Dermis microvascular lymphatic vessel endothelial cell (primary cell): Measurements from ENCODE around the gene OST4. TPM values are rescaled to one million over a fixed set of nuclear protein-coding genes. Genes with fewer than 3 reads are reported as not detected.

Experiments used
- DNase-seq, 2 donors: peaks; one replicate each; pipeline versions ENCODE4 v3.0.0 to v3.0.0-alpha.2; 2010; ENCODE audit warnings: low read depth in 2 of 2
- total RNA-seq: library from RNA; depleted of rRNA; stranded (reverse); fragments of >200 nt; gene quantifications from 2 replicates; pipeline ENCODE4 v1.2.1, GENCODE V29; 2014

The OST4 gene
- total RNA-seq, 1 donor from 2014 or later, result 418 TPM

- no peak for DNase-seq
Observed at GRCh38 chr2:27054721-27055120, 16.7 kb downstream of the OST4 start.

GRCh38 chr2:27053776-27054175, 17.7 kb downstream of the OST4 start:
- no peak for DNase-seq

GRCh38 chr2:27053321-27053720, 18.1 kb downstream of the OST4 start:
- no peak for DNase-seq

DNA sequence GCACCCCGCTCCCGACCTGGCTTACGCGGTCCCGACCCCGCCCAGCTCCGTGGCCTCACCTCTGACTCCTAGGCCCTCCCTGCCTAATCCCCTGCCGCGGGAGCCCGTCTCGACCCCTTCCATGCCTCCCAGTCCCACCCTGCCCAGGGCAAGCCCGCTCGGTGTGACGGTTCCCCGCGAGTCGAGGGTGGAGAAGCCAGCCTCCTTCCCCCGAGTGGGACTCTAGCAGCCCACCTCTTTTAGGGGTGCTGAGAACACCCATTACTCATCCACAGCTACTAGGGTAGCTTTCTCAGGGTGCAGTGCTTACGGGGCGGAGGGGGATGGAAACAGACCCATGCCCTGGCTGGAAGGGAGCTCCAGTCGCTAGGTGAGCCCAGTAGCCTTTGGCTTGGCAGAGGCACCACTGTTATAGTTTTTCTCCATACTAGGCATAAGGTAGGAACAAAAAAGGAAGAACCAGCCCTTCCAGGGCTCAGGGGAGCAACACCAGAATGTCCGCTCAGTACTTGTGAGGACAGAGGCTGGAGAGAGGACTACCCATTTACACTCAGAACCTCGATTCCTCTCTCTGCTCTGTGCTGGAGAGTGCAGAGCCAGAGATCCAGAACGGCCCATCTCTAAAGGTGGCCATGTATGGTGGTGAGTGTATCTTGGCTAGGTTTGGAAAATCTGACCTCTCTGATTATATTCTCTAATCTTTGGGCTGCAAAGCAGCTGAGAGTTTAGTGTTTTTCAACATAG, 19.4 kb downstream of the OST4 start:
- no peak for DNase-seq

- peak; percentile 87 to 93 for DNase-seq
Observed at GRCh38 chr2:27050996-27051901, 20.2 kb downstream of the OST4 start, which contains the start of gene AGBL5. AGBL5 (plus strand) TSS chr2:27051668; CDS start chr2:27052959, 1,291 bp downstream.

GRCh38 chr2:27050281-27050995, 21.0 kb downstream of the OST4 start:
- DNase-seq, result peak; percentile 80 to 90

- peak in 1 of 2 donors; percentile 71 for DNase-seq
Observed at GRCh38 chr2:27049422-27050280, 21.8 kb downstream of the OST4 start.

DNA sequence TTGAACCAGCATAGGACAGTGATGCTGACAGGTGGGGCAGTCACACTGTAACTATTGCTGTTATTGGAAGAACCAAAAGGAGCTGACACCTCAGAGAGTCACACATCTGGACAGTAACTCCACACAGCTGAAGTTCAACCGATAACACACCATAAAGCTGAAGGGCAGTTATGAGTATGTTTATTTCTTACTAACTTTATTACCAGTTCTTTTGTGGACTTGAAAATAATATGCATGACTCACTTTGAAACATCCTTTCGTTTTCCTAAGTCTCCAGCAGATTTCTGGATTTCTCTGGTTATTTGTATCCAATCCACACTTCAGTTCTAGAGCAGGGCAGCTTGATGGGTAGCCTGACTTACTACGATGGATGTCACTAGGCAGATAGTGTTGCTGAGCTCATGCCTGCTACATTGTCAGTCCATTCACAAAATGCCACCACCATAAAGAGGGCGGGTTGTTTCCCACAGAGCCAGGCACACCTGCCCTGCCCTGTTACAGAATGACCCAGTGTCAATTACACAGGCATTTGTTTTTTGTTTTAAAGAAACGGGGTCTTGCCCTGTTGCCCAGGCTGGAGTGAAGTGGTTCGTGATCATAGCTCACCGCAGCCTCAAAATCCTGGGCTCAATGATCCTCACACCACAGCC, 28.3 kb downstream of the OST4 start:
- no peak for DNase-seq

DNA sequence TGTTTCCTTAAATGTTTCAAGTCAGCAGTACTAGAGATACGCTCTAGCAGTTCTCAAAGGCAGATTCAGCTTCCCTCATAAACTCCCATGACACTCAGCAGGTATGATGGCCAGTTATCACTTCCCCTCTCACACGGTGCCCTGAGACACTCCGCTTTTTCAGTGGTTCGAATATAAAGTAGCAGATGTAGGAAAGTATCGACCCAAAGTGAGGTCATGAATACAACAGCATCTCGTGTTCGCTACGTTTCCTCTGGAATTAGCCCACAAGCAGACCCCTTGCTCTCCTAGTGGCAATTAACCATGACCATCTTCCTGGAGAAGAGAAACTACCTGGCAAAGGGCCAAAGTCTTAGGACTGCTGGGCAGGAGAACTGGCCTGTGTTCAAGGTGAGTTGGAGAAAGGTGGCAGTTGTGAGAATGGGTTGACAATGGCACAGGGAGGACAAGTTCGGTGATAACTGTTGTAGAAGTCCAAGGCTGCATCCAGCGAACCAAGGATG, 29.2 kb downstream of the OST4 start:
- peak in 1 of 2 donors; percentile 20 for DNase-seq

DNA sequence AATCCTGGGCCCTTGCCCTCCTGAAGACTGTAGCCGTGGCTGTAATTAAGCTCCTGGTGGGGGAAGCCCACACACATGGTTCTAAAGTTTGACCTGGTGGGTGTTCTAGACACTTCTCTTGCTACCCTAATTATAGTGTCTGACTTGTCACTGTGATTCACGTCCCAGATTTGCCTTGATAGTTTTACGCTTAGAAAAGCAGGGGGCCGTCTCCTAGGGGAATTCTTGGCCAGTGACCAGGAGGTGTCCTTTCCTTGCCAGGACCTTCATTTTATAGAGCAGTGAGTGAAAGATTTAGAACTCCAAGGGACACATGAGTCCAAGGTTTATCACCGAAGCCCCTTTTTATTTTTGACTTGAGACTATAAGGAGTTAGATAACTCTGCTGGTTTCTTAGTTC, 29.7 kb downstream of the OST4 start:
- DNase-seq, result no peak

- DNase-seq, result no peak
Observed at GRCh38 chr2:27040282-27040681, 31.2 kb downstream of the OST4 start.

DNA sequence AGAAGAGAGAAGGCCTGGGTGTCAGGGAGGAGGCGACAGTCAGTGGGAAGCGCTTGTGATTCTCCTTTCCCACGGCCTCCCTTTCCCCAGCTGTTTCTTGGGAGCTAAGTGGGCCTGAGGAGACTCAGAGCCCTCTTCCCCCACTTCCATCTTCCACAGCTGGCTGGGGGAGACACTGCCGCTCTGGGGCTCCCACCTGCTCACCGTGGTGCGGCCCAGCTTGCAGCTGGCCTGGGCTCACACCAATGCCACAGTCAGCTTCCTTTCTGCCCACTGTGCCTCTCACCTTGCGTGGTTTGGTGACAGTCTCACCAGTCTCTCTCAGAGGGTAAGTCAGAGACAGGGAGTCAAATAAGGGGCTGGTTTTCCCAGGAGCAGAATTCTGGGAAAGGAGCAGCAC, 31.6 kb downstream of the OST4 start:
- DNase-seq, result no peak

DNA sequence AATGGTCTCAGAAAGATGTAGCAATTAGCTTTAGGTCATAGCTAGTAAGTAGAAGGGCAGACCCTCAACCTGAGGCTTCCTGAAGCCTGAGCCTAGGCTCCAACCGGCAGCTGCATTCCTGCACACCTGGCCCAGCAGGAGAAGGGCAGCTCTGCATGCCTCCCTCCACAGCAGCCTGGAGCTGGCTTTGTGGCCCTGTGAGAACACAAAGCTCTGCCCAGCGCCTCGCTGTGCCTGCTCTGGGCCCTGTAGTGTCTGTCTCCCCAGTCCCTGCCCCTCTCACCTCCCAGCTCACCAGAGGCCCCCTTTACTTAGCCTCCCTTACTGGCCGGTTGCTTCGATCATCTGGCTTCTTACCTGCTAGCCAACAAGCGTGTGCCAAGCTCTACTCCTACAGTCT, 32.0 kb downstream of the OST4 start:
- no peak for DNase-seq

GRCh38 chr2:27038631-27039339, 32.7 kb downstream of the OST4 start:
- DNase-seq, result no peak

GRCh38 chr2:27038012-27038411, 33.4 kb downstream of the OST4 start:
- DNase-seq, result no peak

- peak in 1 of 2 donors; percentile 12 for DNase-seq
Observed at GRCh38 chr2:27033253-27033852, 38.1 kb downstream of the OST4 start.

DNA sequence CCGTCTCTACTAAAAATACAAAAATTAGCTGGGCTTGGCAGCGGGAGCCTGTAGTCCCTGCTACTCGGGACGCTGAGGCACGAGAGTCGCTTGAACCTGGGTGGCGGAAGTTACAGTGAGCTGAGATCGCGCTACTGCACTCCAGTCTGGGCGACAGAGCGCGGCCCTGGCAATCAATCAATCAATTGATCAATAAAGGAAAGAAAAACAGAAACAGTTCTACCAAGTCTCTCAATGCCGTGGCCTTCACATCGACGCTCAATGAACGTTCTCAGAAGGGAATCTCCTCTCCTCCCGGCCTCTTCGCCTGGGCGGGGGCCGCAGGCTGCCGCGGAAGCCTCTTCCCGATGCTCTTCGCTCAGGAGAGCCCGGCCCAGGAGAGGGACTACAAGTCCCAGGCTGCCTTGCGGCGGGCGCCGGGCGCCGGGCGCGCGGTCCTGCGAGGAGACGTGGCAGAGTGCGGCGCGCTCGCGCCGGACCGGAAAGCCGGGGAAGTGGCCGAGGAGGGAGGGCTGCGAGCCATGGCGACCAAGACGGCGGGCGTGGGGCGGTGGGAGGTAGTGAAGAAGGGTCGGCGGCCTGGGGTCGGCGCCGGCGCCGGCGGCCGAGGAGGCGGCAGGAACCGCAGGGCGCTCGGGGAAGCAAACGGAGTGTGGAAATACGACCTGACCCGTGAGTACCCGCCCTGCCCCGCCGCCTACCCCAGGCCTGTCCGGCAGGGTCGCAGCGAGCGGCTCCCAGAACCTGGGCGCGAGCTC, 38.8 kb downstream of the OST4 start, which contains the start of gene TMEM214:
Gene TMEM214, plus strand, starts transcription at position 471 of the 758 bp plus-strand sequence. Its CDS starts 51 bp downstream, at position 522.
- DNase-seq, result peak; percentile 73 to 92

GRCh38 chr2:27029051-27029450, 42.4 kb downstream of the OST4 start:
- peak in 1 of 2 donors; percentile 17 for DNase-seq
